Stomach (tissue), 9 donors: Measurements from ENCODE around the gene TNFSF18. TPM values are rescaled to one million over a fixed set of nuclear protein-coding genes. Genes with fewer than 3 reads are reported as not detected.

Experiments used
- DNase-seq, 2 donors: peaks; one replicate each; pipeline versions ENCODE4 v3.0.0 to v3.0.0-alpha.2; 2013 to 2019
- H3K27ac ChIP-seq, 5 donors: fragments of 200-600 bp in 4 of 5; sonication (generic) in 4 of 5; one replicate each; pipeline ENCODE4 v1.5.1; 2013 to 2019; ENCODE audit warnings: mild to moderate bottlenecking in 1 of 5, moderate library complexity in 1 of 5
- H3K27me3 ChIP-seq, 3 donors: fragments of 200-600 bp; sonication (generic); one replicate each; pipeline ENCODE4 v1.5.1; 2017 to 2019; ENCODE audit warnings: mixed run types in 1 of 3
- H3K36me3 ChIP-seq, 4 donors: fragments of 200-600 bp; sonication (generic); 1 replicate in 3 of 4; 2 replicates in 1 of 4; pipeline ENCODE4 v1.5.1; 2016 to 2019
- H3K4me1 ChIP-seq, 4 donors: fragments of 200-600 bp; sonication (generic); one replicate each; pipeline ENCODE4 v1.5.1; 2016 to 2019
- H3K4me3 ChIP-seq, 4 donors: fragments of 200-600 bp; sonication (generic) in 3 of 4; one replicate each; pipeline ENCODE4 v1.5.1; 2016 to 2019; ENCODE audit warnings: mild to moderate bottlenecking in 1 of 4
- H3K9me3 ChIP-seq, 4 donors: fragments of 200-600 bp; sonication (generic); one replicate each; pipeline ENCODE4 v1.5.1; 2016 to 2019
- EP300 ChIP-seq: sonication (generic); formaldehyde crosslinking; IDR thresholded peaks from one replicate; pipeline ENCODE4 v1.6.1; 2017; ENCODE audit warnings: antibody characterized with exemption
- POLR2A ChIP-seq, 4 donors: fragments of 450-650 bp; IDR thresholded peaks; one replicate each; pipeline ENCODE4 v1.6.1; 2016; ENCODE audit warnings: antibody characterized with exemption in 4 of 4, control low read depth in 2 of 4, mild to moderate bottlenecking in 1 of 4, moderate library complexity in 1 of 4
- POLR2AphosphoS5 ChIP-seq, 3 donors: sonication (generic); formaldehyde crosslinking; IDR thresholded peaks; one replicate each; pipeline ENCODE4 v1.6.1; 2016; ENCODE audit warnings: antibody characterized with exemption in 3 of 3
- WGBS, 5 donors: extraction: QIAGEN DNeasy Blood & Tissue Kit in 3 of 5; methylation state at CpG; one replicate each; pipeline versions ENCODE4 v1.1.5 to v1.1.7; 2013 to 2018; 5-methylcytosine and 5-hydroxymethylcytosine counted together
- intact Hi-C: fragments of 100-400 bp; cut with DNase I; formaldehyde crosslinking; loops from one replicate; pipeline ENCODE4 v1.15.1; 2023; ENCODE audit warnings: low total_unique reads
- polyA plus RNA-seq, 3 donors: library from polyadenylated mRNA; stranded (reverse); fragments of 200-250 nt; gene quantifications; one replicate each; pipeline ENCODE4 v1.2.3, GENCODE V29; 2013
- total RNA-seq, 5 donors: library from RNA; depleted of rRNA; stranded (reverse); fragments of >200 nt; gene quantifications; one replicate each; pipeline versions ENCODE4 v1.1.0 to v1.2.3, GENCODE V29; 2014 to 2016
- TF ChIP-seq, protein P1 (sequence below), 7 experiments: fragments of 450-650 bp in 4 of 7; fragments of 200-600 bp in 3 of 7; sonication (generic) in 3 of 7; IDR thresholded peaks; one replicate each; pipeline ENCODE4 v1.5.1; 2016 to 2019; ENCODE audit warnings: antibody characterized with exemption in 7 of 7, control low read depth in 2 of 7, mild to moderate bottlenecking in 1 of 7
- donor health status: healthy with polysubstance abuse.
- donor health status: Bipolar disorder and iron deficiency.
- donor health status: healthy.

TNFSF18 gene
- total and polyA plus RNA-seq, 8 donors: 0.12 TPM; not detected in 7

DNA sequence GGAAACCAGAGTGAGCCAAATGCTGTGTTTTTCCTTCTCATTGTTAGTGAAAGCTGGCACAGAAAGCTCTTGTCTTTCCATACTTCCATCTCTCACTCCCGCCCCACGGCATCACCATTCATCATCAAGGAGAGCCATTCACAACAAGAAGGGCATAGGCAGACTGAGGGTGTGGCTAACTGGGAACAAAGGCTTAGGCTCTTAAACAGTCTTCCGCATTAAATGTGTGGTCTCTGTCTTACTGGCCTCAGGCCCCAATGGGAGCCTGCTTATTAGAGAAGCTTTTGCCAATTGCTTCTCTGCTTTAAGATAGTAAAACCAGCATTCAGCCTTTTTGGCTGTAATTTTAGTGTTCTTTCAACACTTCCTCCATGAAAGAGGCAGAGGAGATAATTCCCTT, 51.4 kb downstream of the TNFSF18 start:
- Histone ChIP-seq H3K4me3 (no peak overlapping the region), H3K4me1 (no peaks in the 10 kb centered on the region), H3K27me3 (no peaks in the 10 kb centered on the region), H3K36me3 (no peaks in the 10 kb centered on the region), H3K9me3 (peaks cover 0 to 10% (median 5%) of the 10 kb centered on the region in 4 donors), H3K27ac (no peak overlapping the region)
- intact Hi-C loops: no loop called here
- 49 to 62% (median 56%) methylated on average over 3 of the region's 3 CpGs for WGBS, 5 donors
- TF ChIP-seq EP300 (no peak), POLR2A (IDR thresholded peaks at IDR 0.05) (no peak), POLR2AphosphoS5 (IDR thresholded peaks at IDR 0.05) (no peak)
- TF ChIP-seq, protein P1, sequence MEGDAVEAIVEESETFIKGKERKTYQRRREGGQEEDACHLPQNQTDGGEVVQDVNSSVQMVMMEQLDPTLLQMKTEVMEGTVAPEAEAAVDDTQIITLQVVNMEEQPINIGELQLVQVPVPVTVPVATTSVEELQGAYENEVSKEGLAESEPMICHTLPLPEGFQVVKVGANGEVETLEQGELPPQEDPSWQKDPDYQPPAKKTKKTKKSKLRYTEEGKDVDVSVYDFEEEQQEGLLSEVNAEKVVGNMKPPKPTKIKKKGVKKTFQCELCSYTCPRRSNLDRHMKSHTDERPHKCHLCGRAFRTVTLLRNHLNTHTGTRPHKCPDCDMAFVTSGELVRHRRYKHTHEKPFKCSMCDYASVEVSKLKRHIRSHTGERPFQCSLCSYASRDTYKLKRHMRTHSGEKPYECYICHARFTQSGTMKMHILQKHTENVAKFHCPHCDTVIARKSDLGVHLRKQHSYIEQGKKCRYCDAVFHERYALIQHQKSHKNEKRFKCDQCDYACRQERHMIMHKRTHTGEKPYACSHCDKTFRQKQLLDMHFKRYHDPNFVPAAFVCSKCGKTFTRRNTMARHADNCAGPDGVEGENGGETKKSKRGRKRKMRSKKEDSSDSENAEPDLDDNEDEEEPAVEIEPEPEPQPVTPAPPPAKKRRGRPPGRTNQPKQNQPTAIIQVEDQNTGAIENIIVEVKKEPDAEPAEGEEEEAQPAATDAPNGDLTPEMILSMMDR (IDR thresholded peaks at IDR 0.05): no peak
- DNase-seq: no peak

DNA sequence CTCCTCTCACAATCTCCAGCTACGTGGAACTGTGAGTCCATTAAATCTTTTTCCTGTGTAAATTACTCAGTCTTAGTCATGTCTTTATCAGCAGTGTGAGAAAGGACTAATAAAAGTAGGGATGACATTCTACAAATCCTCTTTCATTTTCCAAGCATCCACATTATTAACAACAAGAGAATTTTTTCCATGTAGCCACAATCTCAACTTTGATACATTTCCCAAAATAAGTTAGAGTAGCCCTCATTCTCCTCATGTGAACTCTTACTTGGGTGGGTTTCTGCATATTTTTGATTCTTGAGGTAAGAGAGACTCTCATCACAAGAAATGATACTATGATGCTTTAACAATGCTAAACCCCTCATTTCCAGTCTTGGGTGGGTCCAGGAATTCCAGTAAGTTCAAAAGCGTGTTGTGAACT, 52.8 kb downstream of the TNFSF18 start:
- intact Hi-C loops: no loop called here
- 68 to 74% (median 73%) methylated on average over 2 of the region's 2 CpGs for WGBS, 5 donors
- no peak for TF ChIP-seq EP300
- H3K36me3 ChIP-seq: no peaks in the 10 kb centered on the region
- H3K4me3 ChIP-seq: no peak overlapping the region
- no peak for DNase-seq
- no peaks in the 10 kb centered on the region for H3K27me3 ChIP-seq
- peaks cover 0 to 10% (median 5%) of the 10 kb centered on the region in 4 donors for H3K9me3 ChIP-seq
- H3K4me1 ChIP-seq: no peaks in the 10 kb centered on the region
- no peak overlapping the region for H3K27ac ChIP-seq

DNA sequence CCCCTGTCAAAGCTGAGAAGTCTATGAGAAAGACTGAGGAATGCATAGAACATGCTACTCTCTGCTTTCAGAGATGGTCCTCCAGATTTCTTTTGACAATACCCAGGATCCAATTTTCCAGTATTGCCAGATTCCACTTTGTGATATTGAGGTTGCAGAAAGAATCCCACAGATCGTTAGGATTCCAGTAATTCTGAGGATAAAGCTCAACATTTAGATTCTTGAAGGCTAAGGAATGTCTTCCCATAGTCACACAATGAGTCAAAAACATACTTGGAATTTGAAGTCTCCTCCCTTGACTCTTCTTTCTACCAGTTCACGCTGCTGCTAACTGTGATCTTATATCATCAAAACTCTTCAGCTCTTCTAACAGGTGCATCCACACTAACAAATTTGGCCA, 57.1 kb downstream of the TNFSF18 start:
- H3K27me3 ChIP-seq: no peaks in the 10 kb centered on the region
- DNase-seq: no peak
- intact Hi-C loops: no loop called here
- no peaks in the 10 kb centered on the region for H3K4me1 ChIP-seq
- no peaks in the 10 kb centered on the region for H3K36me3 ChIP-seq
- no peak overlapping the region for H3K27ac ChIP-seq
- peaks cover 0 to 10% (median 5%) of the 10 kb centered on the region in 4 donors for H3K9me3 ChIP-seq
- 82 to 93% (median 90%) methylated on average over 2 of the region's 2 CpGs for WGBS, 5 donors
- H3K4me3 ChIP-seq: no peak overlapping the region
- TF ChIP-seq POLR2AphosphoS5 (IDR thresholded peaks at IDR 0.05) (no peak), POLR2A (IDR thresholded peaks at IDR 0.05) (no peak), EP300 (no peak)
- TF ChIP-seq, protein P1 (IDR thresholded peaks at IDR 0.05): no peak

DNA sequence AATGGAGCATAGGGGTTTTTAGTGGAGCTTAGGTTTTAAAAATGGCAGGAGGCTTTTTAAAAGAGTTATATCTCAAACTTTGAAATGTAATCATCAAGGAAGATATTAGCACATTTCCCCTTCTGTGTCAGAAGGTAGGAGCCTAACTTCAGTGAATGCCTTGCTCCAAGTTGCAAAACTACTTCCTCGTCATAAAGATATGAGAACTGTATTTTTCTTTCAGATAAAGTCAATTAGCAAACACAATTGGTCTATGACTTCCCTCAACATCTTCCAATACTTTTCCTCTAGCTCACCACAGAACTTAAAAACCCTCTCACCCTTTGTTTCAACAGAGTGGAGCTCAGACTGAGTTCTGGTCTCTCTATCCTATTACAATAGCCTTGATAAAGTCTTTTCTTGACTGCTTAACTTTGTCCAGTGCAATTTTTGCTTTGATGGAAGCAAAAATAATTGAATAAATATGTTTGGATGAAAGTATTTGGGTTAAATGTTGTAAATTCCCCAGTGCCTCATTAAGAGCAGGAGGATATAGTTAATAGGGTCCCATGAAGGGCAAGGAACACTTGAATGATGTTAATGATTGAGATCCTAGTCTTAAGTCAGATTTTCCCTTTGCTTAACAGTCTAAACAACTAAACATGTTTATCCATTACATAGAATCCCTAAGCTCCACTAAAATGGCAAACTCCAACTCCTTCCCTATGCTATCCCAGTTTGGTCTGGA, 58.9 kb downstream of the TNFSF18 start:
- H3K4me3 ChIP-seq: no peak overlapping the region
- H3K9me3 ChIP-seq: peaks cover 0 to 6% (median 3%) of the 10 kb centered on the region in 4 donors
- TF ChIP-seq, protein P1 (IDR thresholded peaks at IDR 0.05): no peak
- no peak for TF ChIP-seq POLR2A (IDR thresholded peaks at IDR 0.05)
- TF ChIP-seq EP300: no peak
- no peak for TF ChIP-seq POLR2AphosphoS5 (IDR thresholded peaks at IDR 0.05)
- no peaks in the 10 kb centered on the region for H3K4me1 ChIP-seq
- no peak overlapping the region for H3K27ac ChIP-seq
- 26 to 62% (median 43%) methylated on average over 1 of the region's 1 CpG for WGBS, 5 donors
- no peak for DNase-seq
- no peaks in the 10 kb centered on the region for H3K36me3 ChIP-seq
- intact Hi-C loops: no loop called here
- no peaks in the 10 kb centered on the region for H3K27me3 ChIP-seq

DNA sequence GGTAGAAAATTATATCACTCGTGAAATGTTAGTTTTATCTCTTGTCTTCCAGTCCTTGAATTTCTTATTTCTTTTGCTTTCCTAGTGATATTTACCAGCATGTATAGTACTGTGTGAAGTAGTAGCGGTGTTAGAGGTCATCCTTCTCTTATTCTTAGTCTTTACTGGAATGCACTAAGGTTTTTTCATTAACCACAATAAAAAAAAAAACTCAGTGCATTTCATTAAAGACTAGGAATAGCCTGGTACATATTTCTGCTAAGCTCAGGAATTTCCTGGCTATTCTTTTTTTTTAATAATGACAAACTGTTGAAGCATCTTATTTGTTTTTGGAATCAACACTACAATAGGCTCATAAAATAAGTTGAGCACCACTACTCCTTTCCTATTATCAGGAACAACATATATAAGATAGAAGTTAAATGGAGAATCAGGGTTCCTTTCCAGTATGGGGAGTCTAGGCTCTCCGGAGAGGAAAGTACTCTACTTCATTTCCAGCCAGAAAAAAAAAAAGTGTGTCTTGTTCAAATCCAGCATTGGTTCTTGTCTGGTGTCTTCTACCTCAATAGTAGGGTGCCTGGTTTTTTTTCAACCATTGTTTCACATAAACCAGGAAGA, 60.0 kb downstream of the TNFSF18 start:
- intact Hi-C loops: no loop called here
- WGBS, 5 donors: 87 to 97% (median 94%) methylated on average over 3 of the region's 3 CpGs
- no peak for TF ChIP-seq POLR2AphosphoS5 (IDR thresholded peaks at IDR 0.05)
- TF ChIP-seq EP300: no peak
- TF ChIP-seq, protein P1 (IDR thresholded peaks at IDR 0.05): no peak
- TF ChIP-seq POLR2A (IDR thresholded peaks at IDR 0.05): no peak

More for the DNA sequence above, 60.0 kb downstream of the TNFSF18 start:
- Histone ChIP-seq H3K27ac (no peak overlapping the region), H3K4me1 (no peaks in the 10 kb centered on the region), H3K4me3 (no peak overlapping the region), H3K36me3 (no peaks in the 10 kb centered on the region), H3K9me3 (no peaks in the 10 kb centered on the region), H3K27me3 (no peaks in the 10 kb centered on the region)
- no peak for DNase-seq
